ENCODE measurements around the gene STARD3. TPM values are rescaled to one million over a fixed set of nuclear protein-coding genes. Genes with fewer than 3 reads are reported as not detected.

Gene STARD3
- total RNA-seq, 4 donors from 2014 or later: 102 to 212 (median 145) TPM

GRCh38 chr17:39643271-39643670, 6.3 kb downstream of the STARD3 start:
- Histone ChIP-seq H3K4me1 (peaks cover 0 to 49% (median 5%) of the 10 kb centered on the region in 4 donors), H3K9me3 (no peaks in the 10 kb centered on the region), H3K27ac (no peak overlapping the region), H3K4me3 (no peak overlapping the region), H3K27me3 (no peaks in the 10 kb centered on the region), H3K36me3 (no peaks in the 10 kb centered on the region)
- TF ChIP-seq, protein P1, sequence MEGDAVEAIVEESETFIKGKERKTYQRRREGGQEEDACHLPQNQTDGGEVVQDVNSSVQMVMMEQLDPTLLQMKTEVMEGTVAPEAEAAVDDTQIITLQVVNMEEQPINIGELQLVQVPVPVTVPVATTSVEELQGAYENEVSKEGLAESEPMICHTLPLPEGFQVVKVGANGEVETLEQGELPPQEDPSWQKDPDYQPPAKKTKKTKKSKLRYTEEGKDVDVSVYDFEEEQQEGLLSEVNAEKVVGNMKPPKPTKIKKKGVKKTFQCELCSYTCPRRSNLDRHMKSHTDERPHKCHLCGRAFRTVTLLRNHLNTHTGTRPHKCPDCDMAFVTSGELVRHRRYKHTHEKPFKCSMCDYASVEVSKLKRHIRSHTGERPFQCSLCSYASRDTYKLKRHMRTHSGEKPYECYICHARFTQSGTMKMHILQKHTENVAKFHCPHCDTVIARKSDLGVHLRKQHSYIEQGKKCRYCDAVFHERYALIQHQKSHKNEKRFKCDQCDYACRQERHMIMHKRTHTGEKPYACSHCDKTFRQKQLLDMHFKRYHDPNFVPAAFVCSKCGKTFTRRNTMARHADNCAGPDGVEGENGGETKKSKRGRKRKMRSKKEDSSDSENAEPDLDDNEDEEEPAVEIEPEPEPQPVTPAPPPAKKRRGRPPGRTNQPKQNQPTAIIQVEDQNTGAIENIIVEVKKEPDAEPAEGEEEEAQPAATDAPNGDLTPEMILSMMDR (IDR thresholded peaks at IDR 0.05): no peak
- no peak for TF ChIP-seq POLR2A (IDR thresholded peaks at IDR 0.05)
- DNase-seq: no peak

- TF ChIP-seq, protein P1 (IDR thresholded peaks at IDR 0.05): no peak
- TF ChIP-seq POLR2A (IDR thresholded peaks at IDR 0.05): no peak
- H3K27me3 ChIP-seq: no peaks in the 10 kb centered on the region
These were observed 10.3 kb downstream of the STARD3 start for GRCh38 chr17:39647256-39647655.

DNA sequence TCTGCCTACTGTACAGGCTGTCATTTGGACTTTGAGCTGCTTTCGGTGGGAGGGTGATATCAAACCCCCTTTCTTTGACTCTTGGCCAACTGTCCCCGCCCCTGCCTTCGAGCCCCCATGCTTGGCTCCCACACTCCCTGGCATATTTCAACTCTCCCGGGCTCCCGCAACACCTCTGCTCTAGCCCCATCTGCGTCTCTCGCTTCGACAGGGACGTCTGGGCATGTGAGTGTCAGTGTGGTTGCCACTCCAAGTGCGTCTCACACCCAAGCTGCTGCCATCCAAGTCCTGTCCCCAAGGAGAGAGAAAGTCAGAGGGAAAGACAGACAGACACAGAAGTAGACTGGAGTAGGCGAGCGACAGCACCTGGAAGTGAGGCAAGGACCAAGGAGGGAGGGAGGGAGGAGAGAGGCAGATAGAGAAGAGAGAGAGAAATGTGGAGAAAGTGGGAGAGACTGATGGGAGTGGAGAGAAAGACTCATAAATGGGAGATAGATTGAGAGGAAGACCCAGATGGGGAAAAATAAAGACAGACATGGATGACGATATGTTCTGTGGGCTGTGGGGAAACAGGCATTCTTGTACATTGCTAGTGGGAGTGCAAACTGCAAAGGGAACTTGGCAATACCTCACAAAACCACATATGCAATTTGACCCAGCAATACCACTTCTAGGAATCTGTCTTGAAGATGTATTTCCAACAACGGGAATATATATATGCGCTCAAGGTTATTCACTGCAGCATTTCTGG, 11.8 kb downstream of the STARD3 start:
- peaks cover 0 to 34% (median 10%) of the 10 kb centered on the region in 4 donors for H3K4me1 ChIP-seq
- TF ChIP-seq, protein P1 (IDR thresholded peaks at IDR 0.05): no peak
- TF ChIP-seq POLR2A (IDR thresholded peaks at IDR 0.05): no peak
- H3K27ac ChIP-seq: no peak overlapping the region
- H3K27me3 ChIP-seq: no peaks in the 10 kb centered on the region
- no peak overlapping the region for H3K4me3 ChIP-seq
- DNase-seq: no peak
- H3K36me3 ChIP-seq: no peaks in the 10 kb centered on the region
- H3K9me3 ChIP-seq: no peaks in the 10 kb centered on the region

More at GRCh38 chr17:39647256-39647655, 10.3 kb downstream of the STARD3 start:
- H3K27ac ChIP-seq: no peak overlapping the region
- no peak for DNase-seq
- no peak overlapping the region for H3K4me3 ChIP-seq
- no peaks in the 10 kb centered on the region for H3K36me3 ChIP-seq
- no peaks in the 10 kb centered on the region for H3K9me3 ChIP-seq
- H3K4me1 ChIP-seq: peaks cover 0 to 31% (median 6%) of the 10 kb centered on the region in 4 donors

GRCh38 chr17:39650121-39650579, 13.2 kb downstream of the STARD3 start:
- Histone ChIP-seq H3K27me3 (no peaks in the 10 kb centered on the region), H3K27ac (no peak overlapping the region), H3K4me3 (no peak overlapping the region), H3K4me1 (peaks cover 0 to 34% (median 10%) of the 10 kb centered on the region in 4 donors), H3K9me3 (no peaks in the 10 kb centered on the region), H3K36me3 (peaks cover 0 to 10% (median 0%) of the 10 kb centered on the region in 3 donors)
- DNase-seq: no peak
- TF ChIP-seq, protein P1 (IDR thresholded peaks at IDR 0.05): no peak
- no peak for TF ChIP-seq POLR2A (IDR thresholded peaks at IDR 0.05)

GRCh38 chr17:39651923-39652586, 15.1 kb downstream of the STARD3 start:
- Histone ChIP-seq H3K4me3 (no peak overlapping the region), H3K36me3 (peaks cover 0 to 28% (median 0%) of the 10 kb centered on the region in 3 donors), H3K27me3 (no peaks in the 10 kb centered on the region), H3K9me3 (no peaks in the 10 kb centered on the region), H3K27ac (peak overlapping the region in 2 of 4 donors; percentile 36 to 81), H3K4me1 (peaks cover 0 to 34% (median 10%) of the 10 kb centered on the region in 4 donors)
- DNase-seq: no peak
- TF ChIP-seq POLR2A (IDR thresholded peaks at IDR 0.05): no peak
- TF ChIP-seq, protein P1 (IDR thresholded peaks at IDR 0.05): peak in 1 of 6 experiments; percentile 2

All from Peyer's patch (tissue), 4 donors.